ENCODE data around the gene TCP11.

TCP11 gene

DNA sequence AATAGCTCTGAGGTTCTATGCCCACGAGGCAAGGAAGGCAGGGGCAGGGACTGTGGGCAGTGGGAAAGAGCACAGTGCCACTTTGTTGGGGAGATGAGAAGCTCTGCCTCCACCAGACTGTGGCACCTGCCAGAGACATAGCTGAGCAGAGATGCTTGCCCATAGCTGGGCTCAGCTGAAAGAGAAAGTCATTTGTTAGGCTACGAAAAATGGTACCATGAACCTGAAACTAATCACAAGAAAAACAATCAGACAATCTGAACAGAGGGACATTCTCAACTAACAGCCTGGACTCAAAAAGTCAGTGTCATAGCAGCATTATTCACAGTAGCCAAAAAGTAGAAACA, 32.9 kb upstream of the TCP11 start:
- DNase-seq (ENCODE audit: low read depth, low spot score) = no peak
- no peak overlapping the region for H3K4me3 ChIP-seq (ENCODE audit: low read length)

DNA sequence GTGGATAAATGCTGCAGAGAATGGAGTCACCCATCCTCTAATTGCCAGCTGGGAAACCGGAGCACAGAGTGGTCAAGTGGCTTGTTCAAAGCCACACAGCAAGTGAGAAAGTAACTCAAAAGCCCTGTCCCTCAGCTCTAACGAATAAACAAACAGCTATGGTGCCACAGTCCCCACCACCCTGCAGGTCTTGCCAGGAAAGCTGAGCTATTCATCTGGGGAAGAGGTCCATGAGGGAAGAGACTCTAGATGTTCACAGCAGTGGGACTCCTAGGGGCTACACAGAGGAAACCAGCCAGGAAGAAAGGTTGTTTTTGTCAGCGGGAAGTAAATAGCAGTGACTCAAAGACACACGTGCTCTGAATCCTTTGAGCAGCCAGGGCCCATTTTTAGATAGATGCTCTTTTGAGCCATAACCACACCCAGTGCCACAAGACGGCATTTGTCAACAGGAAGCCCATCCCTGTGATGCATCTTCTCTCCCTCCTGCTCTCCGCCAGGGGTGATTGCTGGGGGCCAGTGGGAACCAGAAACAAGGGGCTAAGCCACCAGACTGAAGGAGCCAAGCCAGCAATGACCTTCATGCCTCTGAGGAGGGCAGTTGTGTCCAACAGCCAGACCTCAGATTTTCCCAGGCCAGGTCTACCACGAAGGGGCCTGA, 32.4 kb upstream of the TCP11 start:
- no peak overlapping the region for H3K4me3 ChIP-seq (ENCODE audit: low read length)
- peak; percentile 22 for DNase-seq (ENCODE audit: low read depth, low spot score)

DNA sequence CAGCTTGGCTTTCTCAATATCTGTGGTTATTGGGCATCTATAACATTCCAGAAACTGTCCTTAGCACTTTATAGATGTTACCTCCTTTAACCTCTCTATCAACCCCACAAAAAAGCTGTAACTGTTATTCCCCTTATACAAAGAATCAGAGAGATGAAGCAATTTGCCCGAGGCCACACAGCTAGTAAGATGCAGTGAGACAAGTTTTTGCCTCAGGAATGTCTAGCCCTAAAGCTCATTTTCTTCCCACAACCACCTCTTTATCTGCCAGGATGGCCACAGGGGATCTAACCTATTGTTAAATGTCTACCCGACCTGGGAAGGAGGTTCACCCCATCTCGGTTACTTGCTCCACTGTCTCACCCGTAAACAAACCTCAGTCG, 31.9 kb upstream of the TCP11 start:
- H3K4me3 ChIP-seq (ENCODE audit: low read length) = no peak overlapping the region
- DNase-seq (ENCODE audit: low read depth, low spot score) = no peak

DNA sequence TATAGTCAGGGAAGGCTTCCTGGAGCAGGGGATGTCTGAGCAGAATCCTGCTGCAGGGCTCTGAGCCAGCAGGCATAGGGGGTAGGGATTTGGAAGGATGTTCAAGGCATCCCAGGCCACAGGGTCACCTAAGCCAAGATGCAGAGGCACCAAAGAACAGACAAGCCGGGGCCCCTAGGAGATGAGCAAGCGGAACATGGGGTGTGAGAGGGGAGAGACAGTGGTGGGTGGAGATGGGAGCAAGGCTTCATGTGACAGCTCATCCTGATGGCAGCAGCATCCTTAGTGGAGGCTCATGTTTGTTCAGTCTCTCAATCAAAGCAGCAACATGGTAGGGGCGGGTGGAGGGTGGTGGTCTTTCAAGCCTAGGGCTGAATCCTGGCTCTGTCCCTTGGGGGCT, 29.8 kb upstream of the TCP11 start:
- no peak for DNase-seq (ENCODE audit: low read depth, low spot score)

DNA sequence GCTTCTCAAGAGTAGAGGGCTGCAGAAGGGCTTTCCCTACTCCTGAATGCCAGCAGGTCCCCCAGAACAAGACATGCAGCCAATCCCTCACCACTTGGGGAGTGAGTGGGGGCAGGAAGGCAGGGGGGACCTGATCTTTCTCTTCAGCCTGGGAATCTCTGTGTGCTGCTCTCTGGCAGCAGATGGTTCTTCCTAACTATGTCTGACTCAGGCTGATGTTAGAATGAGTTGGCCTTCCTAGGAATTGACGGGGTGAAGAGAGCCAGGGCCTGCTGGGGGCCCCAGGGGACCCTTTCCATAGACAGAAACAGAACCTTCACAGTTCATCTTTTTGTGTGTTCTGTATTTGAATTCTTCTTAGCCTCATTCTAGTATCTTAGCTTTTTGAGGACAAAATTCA, 29.0 kb upstream of the TCP11 start:
- H3K4me3 ChIP-seq (ENCODE audit: low read length) = no peak overlapping the region
- DNase-seq (ENCODE audit: low read depth, low spot score) = no peak

More for the DNA sequence above, 29.8 kb upstream of the TCP11 start:
- no peak overlapping the region for H3K4me3 ChIP-seq (ENCODE audit: low read length)

DNA sequence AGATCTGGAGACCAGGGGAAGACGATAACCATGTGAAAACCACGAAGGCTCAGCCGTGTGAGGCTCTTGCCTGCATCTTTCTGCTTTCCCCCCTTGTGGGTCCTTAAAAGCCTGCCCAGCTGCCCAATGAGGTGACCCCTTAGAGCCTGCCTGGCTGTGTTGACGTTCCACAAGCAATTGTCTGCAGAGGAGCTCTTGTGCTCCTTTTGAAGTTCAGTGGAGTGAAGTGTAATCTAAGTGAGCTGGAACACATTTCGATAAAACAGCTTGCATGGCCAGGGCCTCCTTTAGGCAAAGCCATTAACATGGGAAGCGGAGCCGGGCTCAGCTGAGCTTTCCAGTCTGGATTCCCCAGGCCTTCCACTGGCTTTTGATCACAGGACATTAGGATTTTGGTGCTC, 27.3 kb upstream of the TCP11 start:
- DNase-seq (ENCODE audit: low read depth, low spot score) = no peak
- H3K4me3 ChIP-seq (ENCODE audit: low read length) = no peak overlapping the region

DNA sequence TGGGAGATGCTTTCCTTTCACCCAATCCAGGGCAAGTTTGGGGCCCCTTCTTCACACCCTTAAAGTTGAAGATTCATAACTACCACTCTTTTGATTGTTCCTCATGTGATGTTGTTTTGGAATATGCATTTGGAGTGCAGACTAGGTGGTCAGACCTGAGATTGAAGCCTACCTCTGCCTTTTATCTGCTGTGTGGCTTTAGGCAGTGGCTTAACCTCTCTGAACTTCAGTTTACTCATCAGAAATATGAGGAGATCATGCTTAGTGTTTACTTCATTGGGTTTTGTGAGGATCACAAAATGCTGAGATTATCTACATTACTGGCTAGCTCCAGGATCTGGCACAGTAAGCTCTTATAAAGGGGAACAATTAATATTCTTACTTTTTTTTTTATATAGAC, 26.4 kb upstream of the TCP11 start:
- no peak overlapping the region for H3K4me3 ChIP-seq (ENCODE audit: low read length)
- no peak for DNase-seq (ENCODE audit: low read depth, low spot score)

DNA sequence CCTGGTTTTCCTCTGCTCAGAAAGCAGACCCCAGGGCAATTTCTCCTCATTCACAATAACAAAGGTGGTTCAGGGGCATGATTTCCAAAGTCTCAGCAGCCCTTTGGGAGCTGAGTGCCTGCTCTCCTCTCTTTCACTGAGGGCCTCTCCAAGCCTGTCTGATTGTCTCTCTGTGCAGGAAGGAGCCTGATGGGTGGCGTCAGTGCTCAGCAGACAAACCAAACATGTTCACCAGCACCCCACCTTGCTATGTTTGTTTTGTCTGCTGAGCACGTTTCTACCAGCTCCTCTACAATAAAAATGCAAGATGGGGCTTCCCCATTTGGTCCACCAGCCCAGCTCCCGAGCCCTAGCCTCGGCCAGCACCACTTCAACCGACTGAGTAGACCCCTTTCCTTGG, 25.4 kb upstream of the TCP11 start:
- no peak for DNase-seq (ENCODE audit: low read depth, low spot score)
- H3K4me3 ChIP-seq (ENCODE audit: low read length) = no peak overlapping the region

DNA sequence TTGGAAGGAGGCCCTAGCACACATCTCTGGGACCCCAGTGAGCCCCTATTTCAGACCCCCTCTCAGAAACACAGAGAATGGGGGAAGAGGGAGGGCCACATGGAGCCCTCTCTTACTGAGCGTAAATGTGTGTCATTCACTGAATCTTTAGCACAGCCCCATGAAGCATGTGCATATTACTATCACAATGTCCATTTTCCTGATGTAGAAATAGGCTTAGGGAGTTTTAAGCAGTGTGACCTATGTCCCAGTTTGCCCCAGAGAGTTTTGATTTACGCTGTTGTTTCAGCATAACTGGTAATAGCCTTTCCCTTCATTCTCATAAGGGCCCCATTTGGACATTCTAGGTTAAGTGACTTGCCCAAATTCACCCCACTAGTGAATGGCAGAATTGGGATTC, 25.0 kb upstream of the TCP11 start:
- no peak overlapping the region for H3K4me3 ChIP-seq (ENCODE audit: low read length)
- DNase-seq (ENCODE audit: low read depth, low spot score) = no peak

DNA sequence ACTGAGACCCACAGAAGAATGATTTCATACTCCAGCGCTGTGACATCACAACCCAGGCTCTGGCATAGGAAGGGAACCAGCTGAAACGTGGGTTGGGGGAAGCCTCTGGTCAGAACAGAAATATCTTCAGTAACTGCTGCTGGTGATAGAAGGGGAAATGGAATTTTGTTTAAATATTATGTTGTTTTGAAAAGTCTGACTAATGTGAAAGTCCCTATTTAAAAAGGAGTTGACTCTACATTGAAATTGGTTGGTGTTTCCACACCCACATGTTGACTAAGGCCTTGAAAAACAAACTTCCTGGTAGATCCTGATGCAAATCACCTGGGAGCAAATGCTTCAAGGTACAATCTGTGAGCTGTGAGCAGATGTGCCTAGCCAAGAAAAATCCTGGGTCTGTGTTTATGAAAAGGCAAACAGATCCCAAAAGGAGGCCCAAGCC, 24.5 kb upstream of the TCP11 start:
- no peak overlapping the region for H3K4me3 ChIP-seq (ENCODE audit: low read length)
- no peak for DNase-seq (ENCODE audit: low read depth, low spot score)

DNA sequence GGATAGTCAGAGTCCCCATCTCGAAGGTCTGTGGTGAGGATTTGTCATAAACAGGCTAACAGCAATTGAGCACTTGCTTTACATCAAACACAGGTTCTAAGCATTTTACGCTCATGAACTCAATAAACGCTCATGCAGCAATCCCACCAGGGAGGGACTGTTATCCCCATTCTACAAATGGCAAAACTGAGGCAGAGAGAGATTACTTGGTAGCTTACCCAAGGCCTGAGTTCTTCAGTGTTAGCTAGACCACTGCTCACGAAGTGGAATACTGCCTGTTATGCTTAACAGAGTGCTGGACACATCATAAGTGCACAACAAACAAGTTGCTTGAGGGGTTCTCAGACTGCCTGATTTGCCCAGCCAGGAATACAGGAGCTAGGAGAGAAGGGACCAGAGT, 23.7 kb upstream of the TCP11 start:
- no peak for DNase-seq (ENCODE audit: low read depth, low spot score)

DNA sequence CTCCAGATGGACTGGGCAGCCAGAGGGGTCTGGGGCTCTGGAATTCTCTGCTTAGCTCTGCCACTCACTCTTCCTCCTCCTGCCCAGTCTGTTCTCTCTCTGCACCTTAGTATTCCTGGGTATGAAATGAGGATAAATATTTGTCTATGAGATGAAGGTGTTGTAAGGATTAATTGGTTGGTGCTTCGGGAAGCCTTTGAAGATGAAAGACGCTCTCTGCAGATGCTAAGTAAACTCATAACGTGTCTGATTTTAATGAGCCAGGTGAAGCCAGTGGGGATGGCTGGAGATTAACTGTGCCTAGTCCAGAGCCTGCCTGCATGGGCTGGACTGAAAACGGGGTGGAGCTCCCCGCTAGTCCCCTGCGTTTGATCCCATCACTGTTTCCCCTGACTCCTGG, 23.1 kb upstream of the TCP11 start:
- no peak overlapping the region for H3K4me3 ChIP-seq (ENCODE audit: low read length)
- no peak for DNase-seq (ENCODE audit: low read depth, low spot score)

More for the DNA sequence above, 23.7 kb upstream of the TCP11 start:
- H3K4me3 ChIP-seq (ENCODE audit: low read length) = no peak overlapping the region

DNA sequence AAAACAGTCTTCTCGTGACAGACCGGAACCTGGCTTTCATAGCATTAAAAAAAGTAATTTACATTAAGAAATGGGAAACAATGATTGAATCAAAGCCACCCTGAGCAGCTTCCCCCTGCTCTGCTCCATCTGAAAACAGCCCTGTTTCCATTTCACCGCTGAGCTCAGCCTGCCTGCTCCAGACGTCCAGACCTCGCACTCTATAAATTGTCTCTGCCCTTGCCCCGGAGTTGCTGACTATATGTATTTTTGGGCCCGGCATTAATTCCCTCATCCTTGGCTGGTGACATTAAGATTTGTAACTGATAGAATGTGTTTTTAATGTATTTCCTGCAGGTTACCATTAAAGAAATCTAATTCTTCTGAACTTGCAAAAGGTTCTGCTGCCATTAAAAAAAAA, 22.7 kb upstream of the TCP11 start:
- DNase-seq (ENCODE audit: low read depth, low spot score) = no peak
- no peak overlapping the region for H3K4me3 ChIP-seq (ENCODE audit: low read length)

DNA sequence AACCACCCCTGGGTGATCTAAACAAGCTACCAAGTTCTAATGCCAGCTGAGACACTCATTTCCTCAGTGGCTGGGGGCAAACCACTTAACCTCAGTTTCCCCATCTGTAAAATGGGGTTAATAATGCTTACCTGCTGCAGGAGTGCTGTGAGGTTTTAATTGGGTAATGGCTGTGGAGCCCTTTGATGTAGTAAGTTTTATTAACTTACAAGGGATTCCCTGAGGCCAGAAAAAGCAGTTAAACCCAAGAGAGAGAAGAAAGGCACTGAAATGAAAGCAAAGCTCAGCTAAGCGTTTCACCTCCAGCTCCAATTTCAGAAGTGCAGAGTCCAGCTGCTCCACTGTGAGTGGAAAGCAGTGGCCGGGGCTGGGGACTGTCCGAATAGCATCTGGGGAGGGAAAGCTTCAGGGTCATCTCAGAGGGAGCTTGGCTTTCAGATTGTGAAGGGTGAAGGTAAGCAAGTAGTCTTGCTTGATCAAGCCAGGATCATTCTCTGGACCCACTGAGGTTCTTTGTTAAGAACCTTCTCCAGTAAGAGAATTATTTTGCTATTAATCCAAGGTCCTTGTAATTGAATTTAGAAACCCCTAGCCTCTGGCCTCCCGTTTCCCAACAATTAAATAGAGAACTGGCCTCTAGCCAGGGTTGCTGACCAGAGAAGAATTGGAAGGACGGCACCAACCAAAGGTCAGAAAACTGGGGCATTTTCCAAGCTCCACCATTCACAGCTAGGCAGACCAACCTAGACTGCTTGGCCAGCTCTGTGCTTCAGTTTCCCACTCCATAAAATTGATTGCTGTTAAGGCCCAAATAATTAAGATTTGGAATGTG, 20.9 kb upstream of the TCP11 start:
- H3K4me3 ChIP-seq (ENCODE audit: low read length) = no peak overlapping the region
- DNase-seq (ENCODE audit: low read depth, low spot score) = no peak

DNA sequence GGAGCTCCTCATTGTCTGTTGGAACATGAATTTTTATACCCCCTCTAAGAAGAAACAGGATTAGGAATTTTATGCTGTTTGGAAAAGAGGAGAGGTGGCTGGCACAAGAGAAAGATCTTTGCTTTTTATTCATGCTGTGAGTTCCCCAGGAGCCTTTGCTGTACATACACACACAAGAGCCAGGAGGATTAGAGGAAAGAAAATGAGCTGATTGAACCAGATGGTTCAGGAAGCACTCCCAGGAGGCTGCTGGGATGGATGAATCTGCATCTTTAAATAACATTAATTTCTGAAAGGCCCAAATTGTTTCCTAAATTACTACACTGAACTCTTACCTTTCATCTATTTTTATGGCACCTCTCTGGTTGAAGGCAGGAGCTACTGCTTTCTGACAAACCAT, 20.1 kb upstream of the TCP11 start:
- no peak overlapping the region for H3K4me3 ChIP-seq (ENCODE audit: low read length)
- no peak for DNase-seq (ENCODE audit: low read depth, low spot score)

DNA sequence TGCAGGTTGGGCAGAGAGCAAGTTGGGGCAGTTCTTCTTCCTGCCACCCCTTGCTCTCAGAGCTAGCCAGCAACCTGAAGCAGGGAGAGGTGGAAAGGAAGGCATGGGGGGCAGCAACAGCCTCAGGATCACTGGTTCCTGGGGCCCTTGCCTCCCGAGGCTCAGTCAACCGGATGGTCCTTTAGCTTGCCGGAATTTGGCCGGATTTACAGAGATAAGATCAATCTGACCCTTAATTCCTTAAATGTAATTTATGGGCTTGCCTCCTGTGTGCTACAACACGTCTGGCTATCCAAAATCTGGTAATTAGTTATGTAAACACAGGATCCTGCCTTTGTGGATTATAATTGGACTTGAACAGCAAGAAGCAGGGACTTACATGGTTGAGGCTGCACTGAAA, 19.5 kb upstream of the TCP11 start:
- no peak for DNase-seq (ENCODE audit: low read depth, low spot score)
- H3K4me3 ChIP-seq (ENCODE audit: low read length) = no peak overlapping the region

DNA sequence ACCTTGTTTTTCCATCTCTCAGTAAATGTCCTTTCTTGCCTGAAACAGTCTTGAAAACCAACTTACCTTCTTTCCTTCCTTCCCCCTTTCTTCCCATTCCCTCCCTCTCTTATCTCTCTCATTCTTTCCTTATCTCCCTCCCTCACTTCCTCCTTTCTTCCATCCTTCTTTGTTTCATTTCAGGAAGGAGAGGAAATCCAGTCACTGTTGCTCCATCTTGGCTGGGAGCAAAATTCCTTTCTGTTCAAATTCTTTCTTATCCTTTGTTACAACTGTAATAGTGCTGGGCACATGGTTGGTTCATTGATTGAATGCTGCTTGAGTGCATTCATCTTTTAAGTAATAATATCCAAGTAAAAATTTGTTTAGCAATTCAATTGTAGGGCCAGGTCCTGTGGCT, 17.4 kb upstream of the TCP11 start:
- no peak overlapping the region for H3K4me3 ChIP-seq (ENCODE audit: low read length)
- no peak for DNase-seq (ENCODE audit: low read depth, low spot score)

DNA sequence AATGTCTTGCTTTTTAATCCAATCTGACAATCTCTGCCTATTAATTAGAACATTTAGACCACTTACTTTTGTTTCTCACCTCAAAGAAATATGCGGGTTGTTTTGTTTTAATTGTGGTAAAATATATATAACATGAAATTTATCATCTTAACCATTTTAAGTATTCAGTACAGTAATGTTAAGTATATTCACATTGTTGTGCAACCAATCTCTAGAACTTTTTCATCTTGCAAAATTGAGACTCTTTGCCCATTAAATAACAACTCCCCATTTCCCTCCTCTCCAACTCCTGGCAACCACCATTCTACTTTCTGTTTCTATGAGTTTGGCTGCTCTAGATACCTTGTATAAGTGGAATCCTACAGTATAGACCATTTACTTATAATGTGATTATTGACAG, 13.8 kb upstream of the TCP11 start:
- no peak overlapping the region for H3K4me3 ChIP-seq (ENCODE audit: low read length)
- no peak for DNase-seq (ENCODE audit: low read depth, low spot score)

DNA sequence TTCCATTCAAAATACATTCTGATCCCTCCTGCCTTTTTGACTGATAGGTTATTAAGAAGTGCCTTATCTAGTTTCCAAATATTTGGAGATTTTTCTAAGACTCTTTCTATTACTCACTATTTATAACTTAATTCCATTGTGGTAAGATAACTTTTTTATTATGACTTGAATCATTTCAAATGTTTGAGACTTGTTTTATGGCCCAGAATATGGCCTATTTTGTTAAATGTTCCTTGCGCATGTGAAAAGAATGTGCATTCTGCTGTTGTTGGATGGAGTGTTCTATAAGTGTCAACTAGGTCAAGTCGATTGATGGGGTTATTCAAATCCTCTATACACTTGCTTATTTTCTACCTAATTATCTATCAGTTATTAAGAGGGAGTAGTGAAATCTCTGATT, 13.1 kb upstream of the TCP11 start:
- no peak for DNase-seq (ENCODE audit: low read depth, low spot score)
- no peak overlapping the region for H3K4me3 ChIP-seq (ENCODE audit: low read length)

DNA sequence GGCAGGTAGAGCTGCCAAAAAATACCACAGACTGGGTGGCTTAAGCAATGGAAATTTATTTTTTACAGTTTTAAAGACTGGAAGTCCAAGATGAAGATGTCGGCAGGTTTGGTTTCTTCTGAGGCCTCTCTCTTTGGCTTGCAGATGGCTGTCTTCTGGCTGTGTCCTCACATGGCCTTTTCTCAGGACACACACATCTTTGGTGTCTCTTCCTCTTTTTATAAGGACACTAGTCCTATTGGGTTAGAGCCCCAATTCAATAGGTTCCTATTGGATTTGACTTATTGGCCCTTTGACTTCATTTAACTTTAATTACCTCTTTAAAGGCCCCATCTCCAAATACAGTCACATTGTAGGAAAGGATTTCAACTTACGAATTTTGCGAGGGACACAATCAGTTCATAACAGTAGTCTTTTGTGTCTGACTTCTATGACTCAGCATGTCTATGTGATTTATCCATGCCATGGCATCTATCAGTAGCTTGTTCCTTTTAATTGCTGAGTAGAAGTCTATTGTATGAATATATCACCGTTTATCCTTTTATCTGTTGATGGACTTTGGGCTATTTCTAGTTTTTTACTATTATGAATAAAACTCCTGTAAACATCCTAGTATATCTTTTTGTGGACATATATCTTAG, 11.0 kb upstream of the TCP11 start:
- no peak overlapping the region for H3K4me3 ChIP-seq (ENCODE audit: low read length)
- DNase-seq (ENCODE audit: low read depth, low spot score) = no peak

DNA sequence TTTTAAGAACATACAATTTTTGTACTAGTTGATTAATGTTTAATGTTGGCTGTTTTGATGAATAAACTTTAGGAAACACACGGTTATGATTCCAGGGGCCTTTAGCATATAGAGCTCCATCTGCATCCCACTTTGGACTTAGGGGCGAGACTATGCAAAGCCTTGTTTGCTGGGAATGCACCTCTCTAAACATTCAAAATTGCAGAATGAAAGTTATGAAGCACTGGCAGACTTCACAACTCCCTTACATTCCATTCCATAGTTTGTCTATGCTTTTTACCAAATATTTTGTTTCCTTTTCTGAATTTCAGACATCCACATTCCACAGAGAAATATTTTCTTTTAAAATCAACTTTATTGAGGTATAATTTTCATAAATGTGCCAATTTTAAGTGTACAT, 10.3 kb upstream of the TCP11 start:
- no peak overlapping the region for H3K4me3 ChIP-seq (ENCODE audit: low read length)
- no peak for DNase-seq (ENCODE audit: low read depth, low spot score)

All from Jurkat, Clone E6-1 (cell line).